Ectodermal cell (in vitro differentiated cells): Measurements from ENCODE around the gene LAMC1.

ENCODE experiments used
- H3K27ac ChIP-seq: 2 replicates; pipeline ENCODE4 v1.7.0; 2013; ENCODE audit warnings: mild to moderate bottlenecking, low read depth, low read length; ENCODE audit not compliant: insufficient read depth, poor library complexity, severe bottlenecking
- H3K27me3 ChIP-seq: 2 replicates; pipeline ENCODE4 v1.7.0; 2013; ENCODE audit warnings: mild to moderate bottlenecking, low read length; ENCODE audit not compliant: insufficient read depth, control insufficient read depth, poor library complexity, severe bottlenecking
- H3K36me3 ChIP-seq: one replicate; pipeline ENCODE4 v1.7.0; 2013; ENCODE audit warnings: low read length; ENCODE audit not compliant: control insufficient read depth, insufficient read depth
- H3K4me1 ChIP-seq: one replicate; pipeline ENCODE4 v1.7.0; 2013; ENCODE audit warnings: low read length; ENCODE audit not compliant: control insufficient read depth, insufficient read depth
- H3K4me3 ChIP-seq: 2 replicates; pipeline ENCODE4 v1.7.0; 2013; ENCODE audit warnings: low read depth, low read length, control low read depth; ENCODE audit not compliant: insufficient read depth
- H3K9me3 ChIP-seq: 2 replicates; pipeline ENCODE4 v1.7.0; 2013; ENCODE audit warnings: mild to moderate bottlenecking, low read length, moderate library complexity; ENCODE audit not compliant: control insufficient read depth
- WGBS, 2 experiments: methylation state at CpG; one replicate each; pipeline ENCODE4 v1.1.7; 2013; ENCODE audit warnings: missing lambda C conversion rate in 2 of 2; 5-methylcytosine and 5-hydroxymethylcytosine counted together

LAMC1 gene

GRCh38 chr1:183103147-183103546 lies 79.9 kb downstream of the LAMC1 start:
- WGBS, 2 experiments, result 94 to 95% methylated on average over 11 of the region's 11 CpGs
- no peaks in the 10 kb centered on the region for H3K27me3 ChIP-seq
- H3K36me3 ChIP-seq, result peaks cover 3% of the 10 kb centered on the region
- no peak overlapping the region for H3K4me3 ChIP-seq
- peaks cover 6% of the 10 kb centered on the region for H3K4me1 ChIP-seq
- no peaks in the 10 kb centered on the region for H3K9me3 ChIP-seq
- H3K27ac ChIP-seq, result no peak overlapping the region

- Histone ChIP-seq H3K9me3 (no peaks in the 10 kb centered on the region), H3K36me3 (peaks cover 3% of the 10 kb centered on the region), H3K27ac (no peak overlapping the region), H3K4me1 (peaks cover 6% of the 10 kb centered on the region), H3K27me3 (no peaks in the 10 kb centered on the region), H3K4me3 (no peak overlapping the region)
- 93 to 94% methylated on average over 4 of the region's 4 CpGs for WGBS, 2 experiments
Measured at GRCh38 chr1:183103577-183103976, 80.4 kb downstream of the LAMC1 start.

- Histone ChIP-seq H3K9me3 (no peaks in the 10 kb centered on the region), H3K4me3 (no peak overlapping the region), H3K4me1 (peaks cover 6% of the 10 kb centered on the region), H3K27me3 (no peaks in the 10 kb centered on the region), H3K36me3 (peaks cover 3% of the 10 kb centered on the region), H3K27ac (no peak overlapping the region)
- WGBS, 2 experiments, result 90 to 93% methylated on average over 3 of the region's 3 CpGs
Measured at GRCh38 chr1:183105449-183105848, 82.2 kb downstream of the LAMC1 start.

GRCh38 chr1:183106166-183106565 lies 82.9 kb downstream of the LAMC1 start:
- WGBS, 2 experiments, result 95 to 96% methylated on average over 3 to 4 of the region's 4 CpGs
- H3K36me3 ChIP-seq, result peaks cover 3% of the 10 kb centered on the region
- peaks cover 6% of the 10 kb centered on the region for H3K4me1 ChIP-seq
- H3K9me3 ChIP-seq, result no peaks in the 10 kb centered on the region
- no peak overlapping the region for H3K27ac ChIP-seq
- H3K27me3 ChIP-seq, result no peaks in the 10 kb centered on the region
- no peak overlapping the region for H3K4me3 ChIP-seq

- Histone ChIP-seq H3K4me3 (no peak overlapping the region), H3K27ac (no peak overlapping the region), H3K4me1 (peaks cover 5% of the 10 kb centered on the region), H3K9me3 (no peaks in the 10 kb centered on the region), H3K36me3 (peaks cover 3% of the 10 kb centered on the region), H3K27me3 (no peaks in the 10 kb centered on the region)
- WGBS, 2 experiments, result 93 to 94% methylated on average over 2 of the region's 2 CpGs
Measured at GRCh38 chr1:183106746-183107145, 83.5 kb downstream of the LAMC1 start.

- Histone ChIP-seq H3K27ac (no peak overlapping the region), H3K27me3 (no peaks in the 10 kb centered on the region), H3K4me3 (no peak overlapping the region), H3K4me1 (no peaks in the 10 kb centered on the region), H3K9me3 (no peaks in the 10 kb centered on the region), H3K36me3 (no peaks in the 10 kb centered on the region)
- WGBS, 2 experiments, result 66 to 69% methylated on average over 8 of the region's 8 CpGs
Measured at GRCh38 chr1:183110326-183110880, 87.2 kb downstream of the LAMC1 start.

GRCh38 chr1:183114441-183114840 lies 91.2 kb downstream of the LAMC1 start:
- no peak overlapping the region for H3K27ac ChIP-seq
- no peaks in the 10 kb centered on the region for H3K9me3 ChIP-seq
- H3K4me1 ChIP-seq, result no peaks in the 10 kb centered on the region
- no peaks in the 10 kb centered on the region for H3K27me3 ChIP-seq
- no peak overlapping the region for H3K4me3 ChIP-seq
- WGBS, 2 experiments, result 94 to 96% methylated on average over 9 of the region's 9 CpGs
- H3K36me3 ChIP-seq, result peaks cover 4% of the 10 kb centered on the region

- no peaks in the 10 kb centered on the region for H3K9me3 ChIP-seq
- H3K4me3 ChIP-seq, result no peak overlapping the region
- 67 to 71% methylated on average over 4 of the region's 4 CpGs for WGBS, 2 experiments
- H3K27ac ChIP-seq, result no peak overlapping the region
- H3K27me3 ChIP-seq, result no peaks in the 10 kb centered on the region
- no peaks in the 10 kb centered on the region for H3K4me1 ChIP-seq
- peaks cover 4% of the 10 kb centered on the region for H3K36me3 ChIP-seq
Measured at GRCh38 chr1:183116416-183116815, 93.2 kb downstream of the LAMC1 start.

GRCh38 chr1:183121609-183122008 lies 98.4 kb downstream of the LAMC1 start:
- Histone ChIP-seq H3K27ac (no peak overlapping the region), H3K27me3 (no peaks in the 10 kb centered on the region), H3K4me1 (no peaks in the 10 kb centered on the region), H3K9me3 (no peaks in the 10 kb centered on the region), H3K36me3 (peaks cover 6% of the 10 kb centered on the region), H3K4me3 (no peak overlapping the region)
- WGBS, 2 experiments, result 94% methylated on average over 3 of the region's 3 CpGs

GRCh38 chr1:183124259-183124658 lies 101.0 kb downstream of the LAMC1 start:
- H3K9me3 ChIP-seq, result no peaks in the 10 kb centered on the region

More at GRCh38 chr1:183124259-183124658, 101.0 kb downstream of the LAMC1 start:
- Histone ChIP-seq H3K27ac (no peak overlapping the region), H3K27me3 (no peaks in the 10 kb centered on the region), H3K4me3 (no peak overlapping the region), H3K36me3 (peaks cover 3% of the 10 kb centered on the region), H3K4me1 (no peaks in the 10 kb centered on the region)
- 94% methylated on average over 2 of the region's 2 CpGs for WGBS, 2 experiments
